ENCODE measurements around the gene RELL1.

The RELL1 gene

GRCh38 chr4:37623125-37623524 lies 63.1 kb downstream of the RELL1 start (continued):
- TF ChIP-seq GLI4 (tag by site-specific recombination; IDR thresholded peaks at IDR 0.05) (no peak), ZBTB7A (tag by site-specific recombination; IDR thresholded peaks at IDR 0.05; ENCODE audit: low read depth) (no peak), ZIC2 (tag by site-specific recombination; IDR thresholded peaks at IDR 0.05) (no peak), CTCF (tag by site-specific recombination; IDR thresholded peaks at IDR 0.05) (no peak), KLF9 (tag by site-specific recombination; IDR thresholded peaks at IDR 0.05; ENCODE audit: low read depth) (no peak), ZNF184 (tag by site-specific recombination; IDR thresholded peaks at IDR 0.05) (no peak), ZFP37 (tag by site-specific recombination; IDR thresholded peaks at IDR 0.05) (no peak), PRDM10 (tag by site-specific recombination; IDR thresholded peaks at IDR 0.05) (no peak)

GRCh38 chr4:37620176-37620575 lies 66.0 kb downstream of the RELL1 start:
- Histone ChIP-seq H3K4me3 (ENCODE audit: low read depth, low read length) (no peak overlapping the region), H3K36me3 (ENCODE audit: control insufficient read depth in 2 of 2, insufficient read depth in 1 of 2, low read length in 2 of 2) (no peaks in the 10 kb centered on the region), H3K27ac (ENCODE audit: extremely low read depth, low read depth, low read length) (no peak overlapping the region), H3K9me3 (ENCODE audit: control insufficient read depth, insufficient read depth, low read depth, low read length) (no peaks in the 10 kb centered on the region), H3K4me1 (ENCODE audit: control insufficient read depth, insufficient read depth, low read length) (no peaks in the 10 kb centered on the region)
- CTCF ChIA-PET: interaction anchor here (0.6 kb wide), 1 partner anchor 29 kb away, joined by 3 read pairs; no protein-coding TSS in a partner anchor
- POLR2A ChIA-PET: no interaction called here
- TF ChIP-seq, protein P1, sequence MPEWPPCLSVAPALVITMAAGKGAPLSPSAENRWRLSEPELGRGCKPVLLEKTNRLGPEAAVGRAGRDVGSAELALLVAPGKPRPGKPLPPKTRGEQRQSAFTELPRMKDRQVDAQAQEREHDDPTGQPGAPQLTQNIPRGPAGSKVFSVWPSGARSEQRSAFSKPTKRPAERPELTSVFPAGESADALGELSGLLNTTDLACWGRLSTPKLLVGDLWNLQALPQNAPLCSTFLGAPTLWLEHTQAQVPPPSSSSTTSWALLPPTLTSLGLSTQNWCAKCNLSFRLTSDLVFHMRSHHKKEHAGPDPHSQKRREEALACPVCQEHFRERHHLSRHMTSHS (tag by site-specific recombination; IDR thresholded peaks at IDR 0.05): no peak
- TF ChIP-seq ZSCAN16 (tag by site-specific recombination; IDR thresholded peaks at IDR 0.05): no peak
- TF ChIP-seq ZNF585B (tag by site-specific recombination; IDR thresholded peaks at IDR 0.05): no peak
- TF ChIP-seq ZNF610 (tag by site-specific recombination; IDR thresholded peaks at IDR 0.05; ENCODE audit: borderline replicate concordance): no peak
- no peak for TF ChIP-seq GLIS2 (tag by site-specific recombination; IDR thresholded peaks at IDR 0.05)
- no peak for TF ChIP-seq ZNF571 (tag by site-specific recombination; IDR thresholded peaks at IDR 0.05)
- no peak for TF ChIP-seq ZNF19 (tag by site-specific recombination; IDR thresholded peaks at IDR 0.05; ENCODE audit: low read depth)
- TF ChIP-seq ZNF513 (tag by site-specific recombination; IDR thresholded peaks at IDR 0.05): no peak
- no peak for TF ChIP-seq ZBTB7A (tag by site-specific recombination; IDR thresholded peaks at IDR 0.05; ENCODE audit: low read depth)
- TF ChIP-seq, protein P2, sequence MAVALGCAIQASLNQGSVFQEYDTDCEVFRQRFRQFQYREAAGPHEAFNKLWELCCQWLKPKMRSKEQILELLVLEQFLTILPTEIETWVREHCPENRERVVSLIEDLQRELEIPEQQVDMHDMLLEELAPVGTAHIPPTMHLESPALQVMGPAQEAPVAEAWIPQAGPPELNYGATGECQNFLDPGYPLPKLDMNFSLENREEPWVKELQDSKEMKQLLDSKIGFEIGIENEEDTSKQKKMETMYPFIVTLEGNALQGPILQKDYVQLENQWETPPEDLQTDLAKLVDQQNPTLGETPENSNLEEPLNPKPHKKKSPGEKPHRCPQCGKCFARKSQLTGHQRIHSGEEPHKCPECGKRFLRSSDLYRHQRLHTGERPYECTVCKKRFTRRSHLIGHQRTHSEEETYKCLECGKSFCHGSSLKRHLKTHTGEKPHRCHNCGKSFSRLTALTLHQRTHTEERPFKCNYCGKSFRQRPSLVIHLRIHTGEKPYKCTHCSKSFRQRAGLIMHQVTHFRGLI (tag by site-specific recombination; IDR thresholded peaks at IDR 0.05): no peak
- TF ChIP-seq, protein P3, sequence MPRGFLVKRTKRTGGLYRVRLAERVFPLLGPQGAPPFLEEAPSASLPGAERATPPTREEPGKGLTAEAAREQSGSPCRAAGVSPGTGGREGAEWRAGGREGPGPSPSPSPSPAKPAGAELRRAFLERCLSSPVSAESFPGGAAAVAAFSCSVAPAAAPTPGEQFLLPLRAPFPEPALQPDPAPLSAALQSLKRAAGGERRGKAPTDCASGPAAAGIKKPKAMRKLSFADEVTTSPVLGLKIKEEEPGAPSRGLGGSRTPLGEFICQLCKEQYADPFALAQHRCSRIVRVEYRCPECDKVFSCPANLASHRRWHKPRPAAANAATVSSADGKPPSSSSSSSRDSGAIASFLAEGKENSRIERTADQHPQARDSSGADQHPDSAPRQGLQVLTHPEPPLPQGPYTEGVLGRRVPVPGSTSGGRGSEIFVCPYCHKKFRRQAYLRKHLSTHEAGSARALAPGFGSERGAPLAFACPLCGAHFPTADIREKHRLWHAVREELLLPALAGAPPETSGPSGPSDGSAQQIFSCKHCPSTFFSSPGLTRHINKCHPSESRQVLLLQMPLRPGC (tag by site-specific recombination; IDR thresholded peaks at IDR 0.05): no peak
- no peak for TF ChIP-seq FEZF1 (tag by site-specific recombination; IDR thresholded peaks at IDR 0.05)
- TF ChIP-seq ZNF785 (tag by site-specific recombination; IDR thresholded peaks at IDR 0.05): no peak
- no peak for TF ChIP-seq ZNF155 (tag by site-specific recombination; IDR thresholded peaks at IDR 0.05)
- TF ChIP-seq ZNF645 (tag by site-specific recombination; IDR thresholded peaks at IDR 0.05): no peak
- TF ChIP-seq ZNF692 (tag by site-specific recombination; IDR thresholded peaks at IDR 0.05): no peak
- TF ChIP-seq ZNF202 (tag by site-specific recombination; IDR thresholded peaks at IDR 0.05; ENCODE audit: borderline replicate concordance): no peak
